GM12865 (cell line): Measurements from ENCODE around the gene ADSS1.

Source experiments
- DNase-seq: peaks from one replicate; pipeline ENCODE4 v3.0.0; 2010; ENCODE audit warnings: low read depth
- H3K4me3 ChIP-seq: 2 replicates; pipeline ENCODE4 v1.5.1; 2011; ENCODE audit warnings: mild to moderate bottlenecking, low read depth, low read length, control low read depth
- CTCF ChIP-seq: IDR thresholded peaks from 2 replicates; pipeline ENCODE4 v1.5.1; 2011; ENCODE audit warnings: low read length, control low read depth, low read depth, inconsistent platforms; ENCODE audit not compliant: insufficient read depth; ENCODE audit errors: missing control alignments

The ADSS1 gene

DNA sequence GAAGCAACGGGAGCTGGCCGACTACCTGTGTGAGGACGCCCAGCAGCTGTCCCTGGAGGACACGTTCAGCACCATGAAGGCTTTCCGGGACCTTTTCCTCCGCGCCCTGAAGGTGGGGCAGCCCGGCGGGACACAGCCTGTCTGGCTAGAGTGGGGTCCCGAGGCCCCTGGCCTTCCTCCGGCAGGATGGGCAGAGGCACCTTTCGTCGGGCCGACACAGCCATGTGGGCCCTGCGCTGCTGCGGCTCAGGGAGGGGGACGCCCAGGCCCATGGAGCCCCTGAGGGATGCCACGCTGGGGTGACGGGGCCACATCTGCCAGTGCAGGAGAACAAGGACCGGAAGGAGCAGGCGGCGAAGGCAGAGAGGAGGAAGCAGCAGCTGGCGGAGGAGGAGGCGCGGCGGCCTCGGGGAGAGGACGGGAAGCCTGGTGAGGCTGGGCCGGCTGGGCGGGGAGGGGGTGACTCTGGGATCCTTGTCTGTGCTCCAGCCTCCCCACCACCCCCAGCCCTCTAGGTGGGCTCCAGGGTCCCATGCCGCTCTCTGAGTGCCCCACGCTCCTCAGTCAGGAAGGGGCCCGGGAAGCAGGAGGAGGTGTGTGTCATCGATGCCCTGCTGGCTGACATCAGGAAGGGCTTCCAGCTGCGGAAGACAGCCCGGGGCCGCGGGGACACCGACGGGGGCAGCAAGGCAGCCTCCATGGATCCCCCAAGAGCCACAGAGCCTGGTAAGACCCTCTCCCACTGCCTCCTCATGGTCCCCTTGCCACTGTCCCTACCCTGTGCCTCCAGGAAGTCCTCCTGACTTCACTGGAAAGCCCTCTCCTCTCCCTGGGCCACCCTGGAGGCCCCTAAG lies 10.9 kb upstream of the ADSS1 start:
- no peak overlapping the region for H3K4me3 ChIP-seq
- no peak for DNase-seq
- no peak for TF ChIP-seq CTCF

DNA sequence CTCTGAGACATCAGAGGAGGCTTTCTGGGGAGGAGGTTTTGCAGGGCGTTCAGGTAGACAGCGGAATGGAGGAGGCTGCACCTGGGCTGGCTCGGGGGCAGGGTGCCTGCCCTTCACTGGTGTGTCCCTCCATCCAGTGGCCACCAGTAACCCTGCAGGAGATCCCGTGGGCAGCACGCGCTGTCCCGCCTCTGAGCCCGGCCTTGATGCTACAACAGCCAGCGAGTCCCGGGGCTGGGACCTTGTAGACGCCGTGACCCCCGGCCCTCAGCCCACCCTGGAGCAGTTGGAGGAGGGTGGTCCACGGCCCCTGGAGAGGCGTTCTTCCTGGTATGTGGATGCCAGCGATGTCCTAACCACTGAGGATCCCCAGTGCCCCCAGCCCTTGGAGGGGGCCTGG lies 10.0 kb upstream of the ADSS1 start:
- no peak overlapping the region for H3K4me3 ChIP-seq
- no peak for DNase-seq
- no peak for TF ChIP-seq CTCF

- H3K4me3 ChIP-seq, result no peak overlapping the region
- DNase-seq, result no peak
- TF ChIP-seq CTCF, result no peak
These were observed 9.3 kb upstream of the ADSS1 start for GRCh38 chr14:104714681-104715080.

DNA sequence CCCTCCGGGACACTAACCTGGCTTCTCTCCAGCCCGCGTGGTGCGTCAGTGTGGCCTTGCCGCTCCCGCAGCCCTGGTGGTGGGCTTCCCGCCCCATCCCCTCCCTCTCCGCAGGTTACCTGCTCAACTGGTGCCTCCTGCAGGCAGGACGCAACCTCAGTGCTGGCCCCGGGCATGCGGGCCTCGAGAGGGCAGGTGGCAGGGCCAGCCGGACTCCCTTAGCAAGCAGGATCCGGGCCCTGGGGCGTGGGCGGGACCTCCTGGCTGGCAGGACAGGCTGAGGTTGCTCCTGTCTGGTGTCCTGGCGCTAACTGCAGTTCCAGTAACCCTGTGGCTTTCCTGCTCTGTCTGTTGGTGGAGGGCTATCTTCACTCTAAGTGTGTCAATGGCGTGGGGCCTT lies 8.6 kb upstream of the ADSS1 start:
- DNase-seq, result no peak
- no peak overlapping the region for H3K4me3 ChIP-seq
- TF ChIP-seq CTCF, result no peak

GRCh38 chr14:104715871-104716270 lies 8.2 kb upstream of the ADSS1 start:
- H3K4me3 ChIP-seq, result no peak overlapping the region
- DNase-seq, result no peak
- no peak for TF ChIP-seq CTCF

GRCh38 chr14:104717137-104717536 lies 6.9 kb upstream of the ADSS1 start:
- H3K4me3 ChIP-seq, result no peak overlapping the region
- DNase-seq, result no peak
- no peak for TF ChIP-seq CTCF

DNA sequence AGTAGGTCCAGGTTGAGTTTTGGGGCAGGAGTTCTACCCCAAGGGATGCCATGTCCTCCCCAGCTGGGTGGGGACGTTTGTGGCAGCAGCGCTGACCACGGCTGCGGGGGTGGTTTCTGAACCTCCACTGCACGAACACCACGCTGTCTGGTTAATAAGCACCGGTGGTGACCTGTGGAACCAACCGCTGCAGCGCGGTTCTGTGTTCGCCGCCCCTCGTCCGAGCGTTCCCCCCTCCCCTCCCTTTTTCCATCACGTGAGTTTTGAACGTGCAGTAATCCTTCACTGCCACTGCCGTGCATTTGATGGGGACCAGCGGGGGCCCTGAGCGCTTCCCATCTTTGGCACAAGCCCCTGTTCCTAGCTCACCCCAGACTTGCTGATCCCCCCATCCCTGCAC lies 6.4 kb upstream of the ADSS1 start:
- no peak for DNase-seq
- no peak for TF ChIP-seq CTCF
- no peak overlapping the region for H3K4me3 ChIP-seq
